SU-DHL-6 (cell line): Measurements from ENCODE around the gene PROX1.

Experiments used
- EZH2phosphoT487 ChIP-seq: fragments of 200-600 bp; sonication (generic), shearing (Covaris generic); conservative IDR thresholded peaks from 2 replicates; pipeline ENCODE4 v1.6.1; 2018; ENCODE audit warnings: mild to moderate bottlenecking, antibody characterized with exemption, low read length, moderate library complexity, mixed read lengths
- TF ChIP-seq, protein P1 (sequence below): fragments of 200-600 bp; sonication (generic); IDR thresholded peaks from one replicate; pipeline ENCODE4 v1.5.1; 2017; ENCODE audit warnings: antibody characterized with exemption, mild to moderate bottlenecking, low read length, moderate library complexity; ENCODE audit not compliant: insufficient read depth, poor library complexity, severe bottlenecking

DNA sequence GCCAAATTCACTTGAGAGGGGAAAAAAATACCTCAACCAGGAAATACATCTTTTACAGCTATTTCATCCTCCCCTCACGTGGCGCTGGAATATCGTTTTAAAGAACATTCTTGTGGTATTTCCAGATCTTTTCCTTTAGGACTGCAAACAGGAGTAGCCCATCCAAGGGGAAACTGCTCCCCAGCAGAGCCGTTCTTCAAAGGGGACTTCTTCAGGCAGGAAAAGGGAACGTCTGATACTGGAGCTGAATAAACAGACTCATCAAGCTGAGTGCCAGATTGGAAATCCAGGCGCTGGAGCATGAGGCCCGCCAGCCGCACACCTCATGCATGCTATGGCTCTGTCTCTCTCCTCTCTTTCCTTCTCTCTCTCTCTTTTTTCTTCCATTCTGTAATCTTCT, 34.0 kb upstream of the PROX1 start:
- TF ChIP-seq, protein P1, sequence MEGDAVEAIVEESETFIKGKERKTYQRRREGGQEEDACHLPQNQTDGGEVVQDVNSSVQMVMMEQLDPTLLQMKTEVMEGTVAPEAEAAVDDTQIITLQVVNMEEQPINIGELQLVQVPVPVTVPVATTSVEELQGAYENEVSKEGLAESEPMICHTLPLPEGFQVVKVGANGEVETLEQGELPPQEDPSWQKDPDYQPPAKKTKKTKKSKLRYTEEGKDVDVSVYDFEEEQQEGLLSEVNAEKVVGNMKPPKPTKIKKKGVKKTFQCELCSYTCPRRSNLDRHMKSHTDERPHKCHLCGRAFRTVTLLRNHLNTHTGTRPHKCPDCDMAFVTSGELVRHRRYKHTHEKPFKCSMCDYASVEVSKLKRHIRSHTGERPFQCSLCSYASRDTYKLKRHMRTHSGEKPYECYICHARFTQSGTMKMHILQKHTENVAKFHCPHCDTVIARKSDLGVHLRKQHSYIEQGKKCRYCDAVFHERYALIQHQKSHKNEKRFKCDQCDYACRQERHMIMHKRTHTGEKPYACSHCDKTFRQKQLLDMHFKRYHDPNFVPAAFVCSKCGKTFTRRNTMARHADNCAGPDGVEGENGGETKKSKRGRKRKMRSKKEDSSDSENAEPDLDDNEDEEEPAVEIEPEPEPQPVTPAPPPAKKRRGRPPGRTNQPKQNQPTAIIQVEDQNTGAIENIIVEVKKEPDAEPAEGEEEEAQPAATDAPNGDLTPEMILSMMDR = no peak
- no peak for TF ChIP-seq EZH2phosphoT487
